Endothelial cell of umbilical vein (primary cell): ENCODE data around the gene CTNNA2. TPM values are rescaled to one million over a fixed set of nuclear protein-coding genes. Genes with fewer than 3 reads are reported as not detected.

Experiments used
- BruUV-seq: library from RNA; stranded (reverse); fragments of 400-500 nt; replicated peaks from 2 replicates; lab custom pipeline; 2021; lab: Mats Ljungman, UMichigan
- CTCF ChIA-PET: fragments of 300-600, 350-600 bp; sonication (Branson Sonifier 250); formaldehyde crosslinking; loops from one replicate; lab custom pipeline; 2021; ENCODE audit warnings: antibody characterized with exemption, inconsistent platforms; lab: Charles Lee
- POLR2A ChIA-PET: fragments of 300-600, 350-600 bp; sonication (Branson Sonifier 250); formaldehyde crosslinking; loops from one replicate; lab custom pipeline; 2021; ENCODE audit warnings: antibody characterized with exemption, inconsistent platforms; lab: Charles Lee
- DNase-seq: peaks from one replicate; pipeline ENCODE4 v3.0.0-alpha.2; 2011; ENCODE audit warnings: low read depth, low spot score
- FAIRE-seq: peaks from 2 replicates; lab custom pipeline; 2011; peaks lifted over from hg19 to GRCh38; lab: Jason Lieb, UNC
- H2AFZ ChIP-seq: 2 replicates; pipeline ENCODE4 v1.6.0; 2012; ENCODE audit warnings: low read depth, low read length, control low read depth, inconsistent platforms
- H3K27ac ChIP-seq: 2 replicates; pipeline ENCODE4 v1.5.1; 2011; ENCODE audit warnings: low read depth, mild to moderate bottlenecking, control low read depth, low read length, moderate library complexity; ENCODE audit not compliant: insufficient read depth
- H3K27me3 ChIP-seq, 2 experiments: 2 replicates each; pipeline versions ENCODE4 v1.6.0 to v1.6.1; 2011; ENCODE audit warnings: low read length in 2 of 2, mixed read lengths in 1 of 2; ENCODE audit not compliant: control insufficient read depth in 2 of 2, insufficient read depth in 2 of 2
- H3K36me3 ChIP-seq, 2 experiments: 2 replicates in 1 of 2; 3 replicates in 1 of 2; pipeline ENCODE4 v1.5.1; 2011; ENCODE audit warnings: low read length in 2 of 2, mild to moderate bottlenecking in 1 of 2, moderate library complexity in 1 of 2; ENCODE audit not compliant: control insufficient read depth in 2 of 2, insufficient read depth in 2 of 2; ENCODE audit errors: extremely low read depth in 1 of 2
- H3K4me1 ChIP-seq: 3 replicates; pipeline ENCODE4 v1.5.1; 2011; ENCODE audit warnings: mild to moderate bottlenecking, low read length; ENCODE audit not compliant: control insufficient read depth, insufficient read depth; ENCODE audit errors: extremely low read depth
- H3K4me2 ChIP-seq: 2 replicates; pipeline ENCODE4 v1.6.1; 2011; ENCODE audit warnings: low read length, control low read depth, mixed read lengths; ENCODE audit not compliant: insufficient read depth
- H3K4me3 ChIP-seq, 3 experiments: fragments of 200-600 bp in 1 of 3; sonication (generic), shearing (Covaris generic) in 1 of 3; replicated peaks in 1 of 3; 2 replicates each; pipeline ENCODE4 v1.5.1; 2011 to 2016; ENCODE audit warnings: control low read depth in 3 of 3, low read length in 3 of 3, mild to moderate bottlenecking in 2 of 3, inconsistent platforms in 1 of 3, low read depth in 1 of 3, moderate library complexity in 1 of 3; ENCODE audit not compliant: insufficient read depth in 1 of 3
- H3K79me2 ChIP-seq: 2 replicates; pipeline ENCODE4 v1.6.0; 2012; ENCODE audit warnings: low read length, inconsistent platforms; ENCODE audit not compliant: control insufficient read depth, insufficient read depth
- H3K9ac ChIP-seq: replicated peaks from 2 replicates; pipeline ENCODE3; 2011; ENCODE audit warnings: low read length, control low read depth; ENCODE audit not compliant: insufficient read depth; ENCODE audit errors: extremely low read depth
- H3K9me1 ChIP-seq: replicated peaks from 3 replicates; pipeline ENCODE4 v1.6.0; 2011; ENCODE audit warnings: mild to moderate bottlenecking, low read length; ENCODE audit not compliant: control insufficient read depth, insufficient read depth; ENCODE audit errors: extremely low read depth
- H3K9me3 ChIP-seq: replicated peaks from 2 replicates; pipeline ENCODE4 v1.5.1; 2012; ENCODE audit warnings: low read length, inconsistent platforms; ENCODE audit not compliant: control insufficient read depth, insufficient read depth
- H4K20me1 ChIP-seq: replicated peaks from 2 replicates; pipeline ENCODE3; 2011; ENCODE audit warnings: mild to moderate bottlenecking, low read length; ENCODE audit not compliant: control insufficient read depth, insufficient read depth; ENCODE audit errors: extremely low read depth
- EZH2 ChIP-seq: IDR thresholded peaks from 2 replicates; pipeline ENCODE4 v1.6.1; 2012; ENCODE audit warnings: borderline replicate concordance, low read depth, mild to moderate bottlenecking, moderate library complexity, low read length, inconsistent platforms; ENCODE audit not compliant: severe bottlenecking
- FOS ChIP-seq: IDR thresholded peaks from 2 replicates; pipeline ENCODE4 v1.6.1; 2011; ENCODE audit warnings: mild to moderate bottlenecking, low read length, moderate library complexity, borderline replicate concordance; ENCODE audit not compliant: insufficient read depth
- GATA2 ChIP-seq: IDR thresholded peaks from 2 replicates; pipeline ENCODE4 v1.7.0; 2011; ENCODE audit warnings: low read depth, mild to moderate bottlenecking, moderate library complexity, mixed read lengths, low read length; ENCODE audit not compliant: insufficient read length, insufficient read depth
- JUN ChIP-seq: IDR thresholded peaks from 2 replicates; pipeline ENCODE4 v1.6.1; 2011; ENCODE audit warnings: borderline replicate concordance, low read depth; ENCODE audit not compliant: insufficient read length, insufficient read depth
- MYC ChIP-seq: IDR thresholded peaks from one replicate; pipeline ENCODE4 v1.6.1; 2011; ENCODE audit warnings: mild to moderate bottlenecking, low read depth, low read length
- POLR2A ChIP-seq: IDR thresholded peaks from 2 replicates; pipeline ENCODE4 v1.6.1; 2012; ENCODE audit warnings: low read depth, mild to moderate bottlenecking, control low read depth, low read length
- POLR2AphosphoS5 ChIP-seq: IDR thresholded peaks from 2 replicates; pipeline ENCODE4 v1.6.1; 2012; ENCODE audit warnings: low read depth, mild to moderate bottlenecking, control low read depth, low read length, moderate library complexity; ENCODE audit not compliant: insufficient read depth
- dilution Hi-C: fragments of 300-500 bp; cut with MboI; formaldehyde crosslinking; loops from one replicate; pipeline ENCODE4 v1.15.0; 2019; ENCODE audit warnings: low sequenced_read_pairs; ENCODE audit not compliant: extremely low pct_ligation_motif_present
- intact Hi-C: fragments of 100-400 bp; cut with micrococcal nuclease; formaldehyde crosslinking; loops from one replicate; pipeline ENCODE4 v1.10.0; 2022
- polyA plus RNA-seq, 4 experiments: library from polyadenylated mRNA; depleted of rRNA in 3 of 4; stranded (reverse) in 3 of 4; unstranded in 1 of 4; fragments of >200 nt; gene quantifications; 2 replicates each; pipeline versions ENCODE4 v1.2.1 to v1.2.3, GENCODE V29; 2011 to 2012; ENCODE audit warnings: missing spikeins in 1 of 4
- total RNA-seq: library from RNA; stranded (reverse); gene quantifications from 2 replicates; pipeline ENCODE4 v1.2.3, GENCODE V29; 2021
- TF ChIP-seq, protein P1 (sequence below), 2 donors: IDR thresholded peaks; 1 replicate in 1 of 2; 2 replicates in 1 of 2; pipeline ENCODE4 v1.5.1; 2011; ENCODE audit warnings: low read length in 2 of 2, mild to moderate bottlenecking in 2 of 2, moderate library complexity in 2 of 2, control low read depth in 1 of 2, inconsistent platforms in 1 of 2, low read depth in 1 of 2; ENCODE audit not compliant: insufficient read depth in 1 of 2; ENCODE audit errors: extremely low read depth in 1 of 2
- TF ChIP-seq, protein P2 (sequence below): IDR thresholded peaks from 2 replicates; pipeline ENCODE4 v1.6.1; 2011; ENCODE audit not compliant: insufficient read depth, insufficient read length

CTNNA2 gene
- total and polyA plus RNA-seq, 2 donors (not counting 3 experiments of a cell fraction or from before 2014, with no cell fraction given): not detected

DNA sequence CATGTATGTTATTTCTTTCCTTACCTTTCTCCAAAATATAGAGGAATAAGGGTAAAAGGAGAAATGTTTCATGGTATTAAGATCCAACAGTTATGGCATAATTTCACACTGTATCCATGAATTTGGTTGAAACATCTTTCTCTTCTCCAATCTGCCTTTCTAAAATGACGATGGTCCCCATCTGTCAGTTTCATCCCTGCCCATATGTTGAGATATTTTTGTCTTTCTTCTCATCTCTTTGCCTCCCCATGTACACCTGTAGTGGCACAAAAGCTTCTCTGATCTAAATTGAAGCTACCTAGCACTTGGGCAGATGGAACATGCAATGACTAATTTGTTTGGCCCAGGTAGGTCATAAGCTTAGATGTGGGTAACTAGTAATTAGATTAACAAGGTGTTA lies 882.4 kb downstream of the CTNNA2 start:
- no TSS peak for BruUV-seq
- ChIA-PET POLR2A (no interaction called here), CTCF (no interaction called here)
- no peaks in the 10 kb centered on the region for H3K36me3 ChIP-seq
- no peak overlapping the region for H3K9ac ChIP-seq
- no peak for TF ChIP-seq GATA2
- TF ChIP-seq MYC: no peak
- no peak for TF ChIP-seq POLR2A
- no peak for TF ChIP-seq EZH2
- no peak for TF ChIP-seq JUN
- TF ChIP-seq POLR2AphosphoS5: no peak
- TF ChIP-seq, protein P1, sequence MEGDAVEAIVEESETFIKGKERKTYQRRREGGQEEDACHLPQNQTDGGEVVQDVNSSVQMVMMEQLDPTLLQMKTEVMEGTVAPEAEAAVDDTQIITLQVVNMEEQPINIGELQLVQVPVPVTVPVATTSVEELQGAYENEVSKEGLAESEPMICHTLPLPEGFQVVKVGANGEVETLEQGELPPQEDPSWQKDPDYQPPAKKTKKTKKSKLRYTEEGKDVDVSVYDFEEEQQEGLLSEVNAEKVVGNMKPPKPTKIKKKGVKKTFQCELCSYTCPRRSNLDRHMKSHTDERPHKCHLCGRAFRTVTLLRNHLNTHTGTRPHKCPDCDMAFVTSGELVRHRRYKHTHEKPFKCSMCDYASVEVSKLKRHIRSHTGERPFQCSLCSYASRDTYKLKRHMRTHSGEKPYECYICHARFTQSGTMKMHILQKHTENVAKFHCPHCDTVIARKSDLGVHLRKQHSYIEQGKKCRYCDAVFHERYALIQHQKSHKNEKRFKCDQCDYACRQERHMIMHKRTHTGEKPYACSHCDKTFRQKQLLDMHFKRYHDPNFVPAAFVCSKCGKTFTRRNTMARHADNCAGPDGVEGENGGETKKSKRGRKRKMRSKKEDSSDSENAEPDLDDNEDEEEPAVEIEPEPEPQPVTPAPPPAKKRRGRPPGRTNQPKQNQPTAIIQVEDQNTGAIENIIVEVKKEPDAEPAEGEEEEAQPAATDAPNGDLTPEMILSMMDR (IDR thresholded peaks at IDR 0.05; ENCODE audit: extremely low read depth in 1 of 2, insufficient read depth in 1 of 2, low read depth in 1 of 2, low read length in 2 of 2): no peak
- TF ChIP-seq, protein P2, sequence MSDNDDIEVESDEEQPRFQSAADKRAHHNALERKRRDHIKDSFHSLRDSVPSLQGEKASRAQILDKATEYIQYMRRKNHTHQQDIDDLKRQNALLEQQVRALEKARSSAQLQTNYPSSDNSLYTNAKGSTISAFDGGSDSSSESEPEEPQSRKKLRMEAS: no peak
- TF ChIP-seq FOS: no peak
- H3K4me1 ChIP-seq: no peaks in the 10 kb centered on the region
- peaks cover 3% of the 10 kb centered on the region for H3K9me3 ChIP-seq
- no peak overlapping the region for H3K4me3 ChIP-seq
- dilution Hi-C loops: no loop called here
- no peak overlapping the region for H3K27ac ChIP-seq
- H3K4me2 ChIP-seq: no peak overlapping the region
- H3K9me1 ChIP-seq: no peaks in the 10 kb centered on the region
- no peak for DNase-seq
- no peaks in the 10 kb centered on the region for H3K27me3 ChIP-seq
- H4K20me1 ChIP-seq: no peaks in the 10 kb centered on the region
- FAIRE-seq: no peak
- H3K79me2 ChIP-seq: no peaks in the 10 kb centered on the region
- intact Hi-C loops: no loop called here
- H2AFZ ChIP-seq: no peak overlapping the region
